Measurements from ENCODE around the gene ELAVL4. TPM values are rescaled to one million over a fixed set of nuclear protein-coding genes. Genes with fewer than 3 reads are reported as not detected.
A peak's percentile ranks its signal among the peaks of the same experiment; 100 is the strongest.

The ELAVL4 gene
- polyA plus RNA-seq, 3 donors = 3.0 to 4.6 (median 3.9) TPM

GRCh38 chr1:50218344-50219120 is 109.8 kb downstream of the ELAVL4 start:
- DNase-seq (ENCODE audit: extremely low read depth in 1 of 11, low read depth in 9 of 11, low spot score in 4 of 11) = no peak

- DNase-seq (ENCODE audit: extremely low read depth in 1 of 11, low read depth in 9 of 11, low spot score in 4 of 11) = no peak
Observed at GRCh38 chr1:50228871-50229384, 120.2 kb downstream of the ELAVL4 start.

GRCh38 chr1:50231209-50231608 is 122.5 kb downstream of the ELAVL4 start:
- no peak for DNase-seq (ENCODE audit: extremely low read depth in 1 of 11, low read depth in 9 of 11, low spot score in 4 of 11)

GRCh38 chr1:50232336-50232735 is 123.6 kb downstream of the ELAVL4 start:
- peak in 5 of 11 donors; percentile 4 to 26 (median 9) for DNase-seq (ENCODE audit: extremely low read depth in 1 of 11, low read depth in 9 of 11, low spot score in 4 of 11)

GRCh38 chr1:50236656-50237055 is 127.9 kb downstream of the ELAVL4 start:
- DNase-seq (ENCODE audit: extremely low read depth in 1 of 11, low read depth in 9 of 11, low spot score in 4 of 11) = no peak

GRCh38 chr1:50237056-50237455 is 128.3 kb downstream of the ELAVL4 start:
- DNase-seq (ENCODE audit: extremely low read depth in 1 of 11, low read depth in 9 of 11, low spot score in 4 of 11) = no peak

- DNase-seq (ENCODE audit: extremely low read depth in 1 of 11, low read depth in 9 of 11, low spot score in 4 of 11) = no peak
Observed at GRCh38 chr1:50243939-50244338, 135.2 kb downstream of the ELAVL4 start.

- no peak for DNase-seq (ENCODE audit: extremely low read depth in 1 of 11, low read depth in 9 of 11, low spot score in 4 of 11)
Observed at GRCh38 chr1:50246869-50247268, 138.1 kb downstream of the ELAVL4 start.

- peak in 1 of 11 donors; percentile 27 for DNase-seq (ENCODE audit: extremely low read depth in 1 of 11, low read depth in 9 of 11, low spot score in 4 of 11)
Observed at GRCh38 chr1:50251702-50252101, 143.0 kb downstream of the ELAVL4 start.

GRCh38 chr1:50252196-50252595 is 143.5 kb downstream of the ELAVL4 start:
- DNase-seq (ENCODE audit: extremely low read depth in 1 of 11, low read depth in 9 of 11, low spot score in 4 of 11) = no peak

Other genes with a start within 250 kb of the ELAVL4 start
- 1 to 10 TPM in 2 of 3 donors, under 1 TPM in 1; 1.00 to 1.2 (median 1.0) TPM for gene AGBL4, start 85.0 kb upstream of the ELAVL4 start, polyA plus RNA-seq (ENCODE audit: insufficient read length in 3 of 3)

All from renal cortex interstitium (tissue), 11 donors.